Esophagus muscularis mucosa (tissue), 4 donors: ENCODE results near the gene CRELD1. TPM values are rescaled to one million over a fixed set of nuclear protein-coding genes. Genes with fewer than 3 reads are reported as not detected.

Source experiments
- DNase-seq: peaks from one replicate; pipeline ENCODE4 v3.0.0-alpha.2; 2017; ENCODE audit errors: extremely low spot score
- H3K27ac ChIP-seq, 4 donors: fragments of 200-600 bp; sonication (generic); replicated peaks in 1 of 4; 1 replicate in 3 of 4; 2 replicates in 1 of 4; pipeline ENCODE4 v1.5.1; 2016 to 2019; ENCODE audit warnings: mild to moderate bottlenecking in 1 of 4
- H3K27me3 ChIP-seq, 4 donors: fragments of 200-600 bp; sonication (generic); one replicate each; pipeline versions ENCODE4 v1.5.1 to v1.6.0; 2016 to 2019
- H3K36me3 ChIP-seq, 4 donors: fragments of 200-600 bp; sonication (generic); one replicate each; pipeline ENCODE4 v1.5.1; 2016 to 2019
- H3K4me1 ChIP-seq, 4 donors: fragments of 200-600 bp; sonication (generic); one replicate each; pipeline ENCODE4 v1.5.1; 2016 to 2019
- H3K4me3 ChIP-seq, 4 donors: fragments of 200-600 bp; sonication (generic); 1 replicate in 2 of 4; 2 replicates in 2 of 4; pipeline ENCODE4 v1.5.1; 2016 to 2019; ENCODE audit warnings: mild to moderate bottlenecking in 4 of 4, moderate library complexity in 1 of 4
- H3K9me3 ChIP-seq, 4 donors: fragments of 200-600 bp; sonication (generic); 1 replicate in 3 of 4; 2 replicates in 1 of 4; pipeline ENCODE4 v1.5.1; 2016 to 2019
- CTCF ChIP-seq, 3 experiments: fragments of 200-600 bp in 2 of 3; fragments of 450-650 bp in 1 of 3; sonication (generic) in 2 of 3; IDR thresholded peaks; one replicate each; pipeline ENCODE4 v1.5.1; 2017 to 2019; ENCODE audit warnings: antibody characterized with exemption in 3 of 3, mild to moderate bottlenecking in 2 of 3, moderate library complexity in 1 of 3
- EP300 ChIP-seq: sonication (generic); formaldehyde crosslinking; IDR thresholded peaks from one replicate; pipeline ENCODE4 v1.6.1; 2017; ENCODE audit warnings: antibody characterized with exemption
- POLR2A ChIP-seq: fragments of 450-650 bp; IDR thresholded peaks from one replicate; pipeline ENCODE4 v1.6.1; 2017; ENCODE audit warnings: antibody characterized with exemption, moderate library complexity, mild to moderate bottlenecking, low read depth
- POLR2AphosphoS5 ChIP-seq, 2 donors: sonication (generic); formaldehyde crosslinking; IDR thresholded peaks; one replicate each; pipeline ENCODE4 v1.6.1; 2017; ENCODE audit warnings: antibody characterized with exemption in 2 of 2
- WGBS: methylation state at CpG from one replicate; pipeline ENCODE4 v1.1.5; 2018; 5-methylcytosine and 5-hydroxymethylcytosine counted together
- intact Hi-C: fragments of 100-400 bp; cut with DNase I; formaldehyde crosslinking; loops from one replicate; pipeline ENCODE4 v1.15.1; 2023
- total RNA-seq, 4 donors: library from RNA; depleted of rRNA; stranded (reverse); fragments of >200 nt; gene quantifications; one replicate each; pipeline versions ENCODE4 v1.1.0 to v1.2.1, GENCODE V29; 2016

Gene CRELD1
- total RNA-seq, 4 donors from 2014 or later = 38.6 to 62.9 (median 52.0) TPM

DNA sequence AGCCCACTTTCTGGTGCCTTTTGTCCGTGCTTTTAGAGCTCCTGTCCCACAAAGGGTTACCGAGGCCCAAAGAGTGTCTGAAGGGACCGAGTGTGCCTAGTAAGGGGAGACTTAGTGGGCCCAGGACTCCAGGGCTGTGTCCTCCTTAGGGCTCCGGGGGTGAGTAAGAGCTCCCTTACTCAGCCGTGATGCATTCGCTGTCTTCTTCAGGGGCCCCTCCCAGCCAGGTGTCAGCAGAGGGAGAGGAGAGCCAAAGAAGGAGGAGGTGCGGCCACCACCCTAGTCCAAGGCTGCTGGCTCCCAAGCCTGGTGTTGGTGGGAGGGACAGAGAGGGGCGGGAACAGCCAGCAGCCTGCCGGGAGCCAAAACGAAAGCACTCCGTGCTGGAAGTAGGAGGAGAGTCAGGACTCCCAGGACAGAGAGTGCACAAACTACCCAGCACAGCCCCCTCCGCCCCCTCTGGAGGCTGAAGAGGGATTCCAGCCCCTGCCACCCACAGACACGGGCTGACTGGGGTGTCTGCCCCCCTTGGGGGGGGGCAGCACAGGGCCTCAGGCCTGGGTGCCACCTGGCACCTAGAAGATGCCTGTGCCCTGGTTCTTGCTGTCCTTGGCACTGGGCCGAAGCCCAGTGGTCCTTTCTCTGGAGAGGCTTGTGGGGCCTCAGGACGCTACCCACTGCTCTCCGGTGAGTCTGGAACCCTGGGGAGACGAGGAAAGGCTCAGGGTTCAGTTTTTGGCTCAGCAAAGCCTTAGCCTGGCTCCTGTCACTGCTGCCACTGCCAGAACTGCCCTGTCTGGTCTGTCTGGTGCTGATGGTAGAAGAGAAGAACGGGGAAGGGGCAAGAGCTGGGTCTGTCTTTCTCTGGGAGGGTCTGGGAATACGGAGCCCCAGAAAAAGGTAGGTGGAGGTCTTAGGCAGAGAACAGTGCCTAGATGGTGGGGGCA lies 16.6 kb upstream of the CRELD1 start, which contains the start of gene IL17RC:
IL17RC (plus strand) TSS at position 365 of the 947 bp plus-strand sequence; CDS start at position 583, 218 bp downstream.
- intact Hi-C loops = loop anchor here (5.0 kb wide), 1 partner anchor 70 kb away; no protein-coding TSS in a partner anchor

GRCh38 chr3:9917820-9918219 lies 15.8 kb upstream of the CRELD1 start:
- H3K27me3 ChIP-seq = no peaks in the 10 kb centered on the region
- peak overlapping the region; percentile 88 to 96 (median 94) for H3K27ac ChIP-seq
- no peaks in the 10 kb centered on the region for H3K9me3 ChIP-seq
- no peak for DNase-seq
- no peak for TF ChIP-seq EP300
- no peak for TF ChIP-seq CTCF (IDR thresholded peaks at IDR 0.05)
- TF ChIP-seq POLR2AphosphoS5 (IDR thresholded peaks at IDR 0.05) = no peak
- no peak for TF ChIP-seq POLR2A
- intact Hi-C loops = loop anchor here (5.0 kb wide), 1 partner anchor 71 kb away; no protein-coding TSS in a partner anchor
- 67% methylated on average over 6 of the region's 10 CpGs for WGBS
- peaks cover 0 to 22% (median 19%) of the 10 kb centered on the region in 4 donors for H3K36me3 ChIP-seq
- peaks cover 33 to 59% (median 50%) of the 10 kb centered on the region in 4 donors for H3K4me1 ChIP-seq
- H3K4me3 ChIP-seq = peak overlapping the region; percentile 65 to 78 (median 72)

More for the DNA sequence above, 16.6 kb upstream of the CRELD1 start, which contains the start of gene IL17RC:
- Histone ChIP-seq H3K27me3 (no peaks in the 10 kb centered on the region), H3K9me3 (no peaks in the 10 kb centered on the region), H3K27ac (peak within 1 kb of the TSS; percentile 88 to 96 (median 94)), H3K4me3 (peak within 1 kb of the TSS; percentile 65 to 78 (median 72)), H3K4me1 (peaks cover 33 to 59% (median 50%) of the 10 kb centered on the region in 4 donors), H3K36me3 (peaks cover 0 to 20% (median 16%) of the 10 kb centered on the region in 4 donors)
- no peak for TF ChIP-seq CTCF (IDR thresholded peaks at IDR 0.05)
- TF ChIP-seq POLR2AphosphoS5 (IDR thresholded peaks at IDR 0.05) = peak; percentile 92 to 96
- peak; percentile 53 for TF ChIP-seq POLR2A
- no peak for TF ChIP-seq EP300
- 4% methylated on average over 15 of the region's 19 CpGs for WGBS
- peak; percentile 98 for DNase-seq

DNA sequence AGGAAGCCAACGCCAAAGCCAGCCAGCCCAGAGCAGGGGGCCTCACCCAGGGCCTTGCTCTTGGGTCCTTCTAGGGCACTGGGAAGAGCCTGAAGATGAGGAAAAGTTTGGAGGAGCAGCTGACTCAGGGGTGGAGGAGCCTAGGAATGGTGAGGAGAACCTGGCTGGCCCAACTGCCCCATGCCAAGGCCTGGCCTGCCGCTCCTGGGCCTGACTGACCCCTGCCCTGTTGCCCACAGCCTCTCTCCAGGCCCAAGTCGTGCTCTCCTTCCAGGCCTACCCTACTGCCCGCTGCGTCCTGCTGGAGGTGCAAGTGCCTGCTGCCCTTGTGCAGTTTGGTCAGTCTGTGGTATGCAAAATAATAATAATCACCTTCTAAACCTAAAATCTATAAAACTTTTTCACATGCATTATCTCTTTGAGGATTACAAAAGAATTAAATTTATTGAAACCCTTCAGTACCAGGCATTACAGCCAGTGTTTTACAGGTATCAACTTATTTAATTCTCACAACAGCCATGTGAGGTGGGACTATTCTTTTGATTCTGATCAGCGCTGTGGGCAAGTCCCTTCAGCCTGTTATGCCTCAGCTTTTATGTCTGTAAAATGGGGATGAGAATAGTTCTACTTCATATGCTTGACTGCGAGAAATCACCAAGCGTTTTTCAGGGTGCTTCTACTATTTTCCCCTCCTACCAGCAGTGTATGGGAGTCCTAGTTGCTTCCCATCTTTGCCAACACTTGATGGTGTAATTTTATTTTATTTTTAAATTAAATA lies 15.2 kb upstream of the CRELD1 start:
- H3K9me3 ChIP-seq = no peaks in the 10 kb centered on the region
- peaks cover 0 to 28% (median 21%) of the 10 kb centered on the region in 4 donors for H3K36me3 ChIP-seq
- intact Hi-C loops = loop anchor here (5.0 kb wide), 1 partner anchor 71 kb away; no protein-coding TSS in a partner anchor
- WGBS = 96% methylated on average over 7 of the region's 8 CpGs
- peak overlapping the region in 1 of 4 donors; percentile 73 for H3K4me3 ChIP-seq
- no peak for DNase-seq
- H3K27me3 ChIP-seq = no peaks in the 10 kb centered on the region
- peaks cover 33 to 59% (median 48%) of the 10 kb centered on the region in 4 donors for H3K4me1 ChIP-seq
- TF ChIP-seq CTCF (IDR thresholded peaks at IDR 0.05) (no peak), EP300 (no peak), POLR2AphosphoS5 (IDR thresholded peaks at IDR 0.05) (no peak), POLR2A (no peak)
- H3K27ac ChIP-seq = peak overlapping the region; percentile 23 to 96 (median 91)

DNA sequence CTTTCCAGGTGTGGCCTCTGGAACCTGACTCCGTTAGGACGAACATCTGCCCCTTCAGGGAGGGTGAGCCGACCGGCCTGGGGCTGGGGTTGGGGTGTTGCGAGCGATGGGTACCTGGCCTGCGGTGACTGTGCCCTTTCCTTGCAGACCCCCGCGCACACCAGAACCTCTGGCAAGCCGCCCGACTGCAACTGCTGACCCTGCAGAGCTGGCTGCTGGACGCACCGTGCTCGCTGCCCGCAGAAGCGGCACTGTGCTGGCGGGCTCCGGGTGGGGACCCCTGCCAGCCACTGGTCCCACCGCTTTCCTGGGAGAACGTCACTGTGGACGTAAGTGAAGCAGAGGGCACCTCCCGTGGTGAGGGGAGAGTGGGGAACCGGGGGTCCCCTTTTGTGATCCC lies 5.5 kb upstream of the CRELD1 start:
- 60% methylated on average over 1 of the region's 23 CpGs for WGBS
- no peak overlapping the region for H3K4me3 ChIP-seq
- no peak for TF ChIP-seq CTCF (IDR thresholded peaks at IDR 0.05)
- TF ChIP-seq EP300 = no peak
- no peak for TF ChIP-seq POLR2AphosphoS5 (IDR thresholded peaks at IDR 0.05)
- no peak for TF ChIP-seq POLR2A
- H3K27me3 ChIP-seq = peaks cover 0 to 3% (median 0%) of the 10 kb centered on the region in 4 donors
- peaks cover 5 to 14% (median 13%) of the 10 kb centered on the region in 4 donors for H3K4me1 ChIP-seq
- H3K27ac ChIP-seq = no peak overlapping the region
- H3K9me3 ChIP-seq = no peaks in the 10 kb centered on the region
- DNase-seq = no peak
- H3K36me3 ChIP-seq = peaks cover 11 to 67% (median 55%) of the 10 kb centered on the region in 4 donors
- intact Hi-C loops = no loop called here
